GM21423 (cell line): ENCODE data around the gene C10orf95.

Experiments used
- ATAC-seq: cut with Tn5 transposase; IDR thresholded peaks from one replicate; pipeline ENCODE4 v1.9.1; 2021; ENCODE audit warnings: mild to moderate bottlenecking, moderate library complexity; ENCODE audit not compliant: unreplicated experiment

Gene C10orf95

DNA sequence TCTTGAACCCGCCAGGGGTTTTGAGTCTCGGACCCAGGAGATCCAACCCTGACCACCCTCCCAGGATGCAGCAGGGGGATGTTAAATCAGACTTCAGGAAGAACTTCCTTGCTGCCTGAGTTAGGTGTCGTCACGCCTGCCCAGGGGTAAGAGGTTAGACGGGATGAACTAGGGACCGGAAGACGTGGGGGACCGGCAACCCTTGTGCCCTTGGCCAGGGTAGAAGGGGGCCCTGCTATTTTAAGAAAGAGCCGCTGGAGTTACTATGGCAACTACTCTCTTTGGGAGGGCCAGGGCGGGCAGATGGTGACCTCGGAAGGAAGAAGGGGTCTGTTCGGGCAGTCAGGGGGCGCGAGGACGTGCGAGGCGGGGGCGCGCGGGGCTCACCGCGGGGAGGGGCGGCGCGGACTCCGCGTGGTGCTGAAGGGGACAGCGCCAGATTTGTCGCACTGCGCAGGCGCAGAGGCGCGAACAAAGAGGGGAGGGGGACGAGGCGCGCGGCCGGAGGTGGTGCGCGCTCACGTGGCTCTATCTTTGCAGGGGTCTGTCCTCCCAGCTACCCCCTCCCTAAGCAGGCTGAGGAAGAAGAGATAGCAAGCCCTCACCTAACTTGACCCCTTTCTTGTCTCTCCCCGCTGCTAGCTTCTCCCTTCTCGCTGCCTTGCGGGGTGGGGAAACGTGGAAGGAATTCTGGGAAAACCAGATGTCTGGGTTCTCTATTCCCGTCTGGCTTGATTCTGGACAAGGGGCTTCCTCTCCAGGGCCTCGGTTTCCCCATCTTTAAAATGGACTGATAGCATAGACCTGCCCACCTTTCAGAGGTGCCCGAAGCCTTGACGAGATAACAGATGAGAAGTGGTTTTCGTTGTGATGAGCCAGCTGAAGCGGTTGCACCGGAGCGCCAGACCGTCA is 31.8 kb downstream of the C10orf95 start:
- no peak for ATAC-seq

DNA sequence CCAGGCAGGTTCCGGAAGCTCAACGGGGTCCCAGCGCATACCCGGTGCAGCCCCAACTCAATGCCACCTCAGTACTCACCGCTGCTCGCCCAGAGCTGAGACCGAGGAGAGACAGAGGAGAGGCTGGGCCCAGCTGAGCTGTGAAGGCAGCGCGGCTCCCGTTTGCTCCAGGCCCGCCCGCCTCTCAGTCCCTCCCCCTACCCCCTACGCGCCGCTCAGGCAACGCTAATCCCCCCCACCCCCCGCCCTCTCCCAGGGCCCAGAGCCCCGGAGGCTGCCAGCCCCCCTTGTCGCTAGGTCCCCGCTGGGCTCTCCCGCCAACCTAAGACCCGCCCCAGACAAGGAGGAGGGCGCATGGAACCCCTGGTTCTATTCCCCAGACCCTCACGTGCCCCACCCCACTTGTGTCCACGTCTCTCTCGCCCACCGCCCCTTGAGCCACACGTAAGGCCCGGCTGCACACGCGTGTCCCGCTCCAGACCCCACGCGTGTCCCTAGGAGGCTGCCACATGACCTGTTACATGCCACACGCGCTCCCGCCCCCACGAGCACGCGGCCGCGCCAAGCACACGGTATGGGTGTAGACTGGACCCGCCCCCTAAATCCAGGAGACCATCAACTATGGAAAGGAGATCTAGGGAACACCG is 32.6 kb downstream of the C10orf95 start, which contains the start of gene PSD:
PSD (minus strand) TSS at position 164 of the 647 bp plus-strand sequence. CDS start 1,747 bp downstream, outside the sequence.
- no peak for ATAC-seq

DNA sequence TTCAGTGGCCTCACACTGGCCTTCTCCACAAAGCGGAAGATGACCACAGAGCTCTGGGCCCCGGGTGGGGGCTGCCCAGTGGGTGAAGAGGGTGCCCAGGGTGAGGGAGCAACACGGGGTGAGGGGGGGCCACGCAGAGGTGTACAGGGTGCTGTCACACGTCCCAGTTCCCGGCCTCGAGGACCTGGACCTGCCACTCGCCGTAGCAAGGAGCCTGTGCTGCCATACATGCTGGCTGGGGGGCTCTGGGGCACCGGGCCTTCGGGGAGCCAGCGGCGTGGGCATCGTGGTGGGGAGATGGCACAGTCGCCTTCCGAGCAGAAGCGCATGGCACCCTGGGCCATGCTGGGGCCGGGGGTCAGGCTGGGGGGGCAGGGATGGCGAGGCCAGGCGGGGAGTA is 34.6 kb downstream of the C10orf95 start:
- ATAC-seq: no peak

DNA sequence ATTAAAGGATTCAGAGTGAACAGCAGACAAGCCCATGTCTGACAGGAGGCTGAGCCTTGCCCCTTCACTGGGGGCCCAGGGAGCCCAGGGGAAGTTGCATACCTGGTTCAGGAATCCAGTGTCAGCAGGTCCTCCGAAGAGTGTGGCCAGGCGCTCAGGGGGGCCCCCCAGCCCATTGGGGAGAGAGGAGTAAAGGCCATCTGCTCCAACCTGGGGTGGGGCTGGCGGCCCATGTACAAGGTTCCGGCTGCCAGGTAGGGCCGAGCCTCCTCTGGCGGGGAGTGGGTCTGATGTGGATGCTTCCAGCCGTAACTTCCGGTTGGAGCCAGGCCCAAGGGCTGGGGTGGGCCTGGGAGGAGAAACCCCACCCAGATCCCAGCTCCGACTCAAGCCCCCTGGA is 35.1 kb downstream of the C10orf95 start:
- ATAC-seq: no peak

DNA sequence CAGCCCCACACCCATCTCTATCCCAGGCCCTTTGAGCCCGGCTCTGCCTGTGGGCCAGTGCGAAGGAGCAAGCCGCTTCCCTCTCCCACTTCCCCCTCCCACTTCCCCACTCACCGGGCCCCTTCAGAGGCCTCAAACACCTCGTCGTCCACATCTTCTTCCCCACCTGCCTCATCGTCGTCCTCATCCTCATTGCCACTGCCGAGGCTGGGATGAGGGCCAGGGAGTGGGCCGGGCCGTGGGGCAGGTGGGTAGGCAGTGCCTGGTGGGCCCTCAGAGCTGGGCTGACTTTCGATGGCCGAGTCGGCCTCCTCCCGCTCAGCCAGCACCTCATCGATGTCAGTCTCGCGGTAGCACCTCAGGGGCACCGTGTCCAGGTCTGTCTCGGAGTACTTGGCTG is 36.6 kb downstream of the C10orf95 start:
- ATAC-seq: no peak

DNA sequence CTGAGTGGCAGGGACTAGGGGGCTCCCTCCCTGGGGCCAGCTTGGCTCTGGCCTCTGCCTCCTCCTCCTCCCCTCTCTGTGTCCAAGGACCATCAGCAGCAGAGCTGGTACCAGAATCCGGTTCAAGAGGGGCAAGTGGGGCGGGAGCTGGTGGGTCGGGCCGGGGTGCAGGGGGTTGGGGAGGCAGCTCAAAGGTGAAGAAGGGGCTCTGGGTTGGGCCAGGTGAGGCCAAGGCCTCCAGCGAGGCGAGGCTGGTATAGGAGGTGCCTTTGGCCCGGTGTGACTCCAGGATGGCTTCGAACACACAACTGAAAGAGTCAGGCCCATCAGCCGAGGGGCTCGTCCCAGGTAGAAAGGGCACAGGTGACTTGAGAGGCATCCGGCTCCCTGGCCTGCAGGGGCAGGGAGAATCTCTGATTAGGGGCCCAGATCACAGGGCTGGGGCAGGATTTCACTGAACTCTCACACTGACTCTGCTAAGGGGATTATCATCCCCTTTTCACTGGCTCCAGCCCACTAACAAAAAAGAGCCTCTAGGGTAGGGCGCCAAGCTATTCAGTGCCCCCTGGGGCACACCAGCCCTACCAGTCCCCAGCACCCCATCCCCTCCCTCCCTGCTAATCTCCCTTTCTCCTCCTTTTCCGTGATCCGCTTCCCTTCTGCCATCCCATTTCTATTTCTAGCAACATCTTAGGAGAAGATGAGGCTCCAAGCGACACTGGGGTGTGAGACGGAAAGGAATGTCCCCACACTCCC is 37.4 kb downstream of the C10orf95 start:
- ATAC-seq: no peak

DNA sequence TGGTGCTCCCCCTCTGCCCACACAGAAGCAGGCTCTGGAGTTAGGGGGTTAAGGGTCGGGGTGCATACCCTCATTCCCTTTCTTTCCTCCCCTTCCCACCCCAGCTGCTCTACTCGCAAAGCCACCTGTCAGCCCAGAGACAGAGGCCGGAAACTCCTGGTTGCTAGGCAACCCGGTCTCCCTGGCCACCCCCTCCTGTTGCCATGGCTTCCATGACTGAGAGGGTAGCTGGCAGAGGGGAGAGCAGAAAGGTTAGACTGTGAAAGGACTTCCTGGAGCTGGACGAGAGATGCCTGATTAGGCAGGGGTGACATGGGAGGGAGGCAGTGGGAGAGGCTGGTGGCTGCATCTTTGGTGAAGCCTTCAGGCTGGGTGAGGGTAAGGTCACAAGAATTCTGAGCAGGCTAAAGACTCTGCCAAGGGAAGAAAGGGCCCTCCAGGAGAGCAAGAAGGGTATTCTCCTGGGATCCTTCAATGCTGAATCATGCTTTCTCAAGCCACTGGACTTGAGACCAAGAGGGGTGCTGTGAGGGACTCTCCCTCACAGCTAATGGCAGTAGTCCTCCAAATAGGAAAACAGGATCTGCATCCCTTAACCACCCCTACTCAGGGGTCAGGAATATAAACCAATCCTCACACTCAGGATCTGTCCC is 38.2 kb downstream of the C10orf95 start:
- ATAC-seq: no peak

DNA sequence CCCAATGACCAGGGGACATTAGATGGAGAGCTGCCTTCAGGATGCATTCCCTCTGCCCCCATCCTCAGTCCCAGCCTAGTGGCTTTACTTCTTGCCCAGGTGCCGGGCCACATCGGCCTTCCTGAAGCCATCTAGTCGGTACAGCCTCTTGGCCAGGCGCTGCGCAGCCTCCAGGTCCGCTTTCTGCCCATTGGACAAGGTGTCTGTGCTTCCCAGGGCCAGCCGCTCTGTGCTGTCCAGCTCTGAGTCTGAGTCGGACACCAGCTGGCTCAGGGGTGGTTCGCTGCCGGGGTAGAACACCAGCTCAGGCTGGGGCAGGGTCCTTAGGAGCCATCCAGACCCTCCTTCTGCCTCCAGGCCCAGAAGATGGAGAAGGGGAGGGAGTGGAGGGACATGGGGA is 39.0 kb downstream of the C10orf95 start:
- no peak for ATAC-seq

DNA sequence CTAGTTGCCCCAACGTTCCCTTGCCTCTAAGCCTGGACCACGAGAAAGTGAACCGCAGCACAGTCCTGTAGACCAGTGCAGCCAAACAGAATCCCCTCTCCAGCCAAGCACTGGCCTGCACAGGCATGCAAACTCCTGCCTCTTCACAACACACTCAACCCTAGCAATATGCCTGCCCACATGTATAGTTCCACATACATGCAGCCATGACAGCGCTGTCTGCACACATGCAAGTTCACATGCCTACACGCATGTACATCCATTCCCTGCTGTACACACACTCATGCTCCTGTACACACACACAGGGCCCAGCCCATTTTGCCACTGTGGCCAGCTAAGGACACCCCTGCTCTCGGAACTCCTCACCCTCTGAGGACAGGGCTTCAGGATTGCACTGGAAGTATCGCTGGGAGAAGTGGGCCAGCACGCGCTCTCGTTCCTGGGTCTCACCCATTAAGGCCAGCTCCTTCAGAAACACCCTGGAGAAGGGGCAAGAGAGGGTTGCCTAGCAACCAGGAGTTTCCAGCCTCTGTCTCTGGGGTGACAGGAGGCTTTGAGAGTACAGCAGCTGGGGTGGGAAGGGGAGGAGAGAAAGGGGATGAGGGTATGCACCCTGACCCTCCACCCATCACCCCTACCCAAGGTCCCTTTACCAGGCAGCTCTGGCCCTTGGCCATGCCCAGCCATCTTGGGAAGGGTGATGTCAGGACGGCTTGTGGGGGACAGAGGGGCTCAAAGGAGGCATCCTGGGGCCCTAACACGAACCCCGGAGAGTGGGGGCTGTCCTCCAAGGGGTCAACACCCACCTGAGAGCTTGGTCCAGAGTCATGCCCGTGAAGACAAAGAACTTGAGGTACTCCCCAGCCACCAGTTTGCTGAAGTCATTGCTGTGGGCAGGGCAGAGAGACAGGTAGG is 39.7 kb downstream of the C10orf95 start:
- no peak for ATAC-seq

DNA sequence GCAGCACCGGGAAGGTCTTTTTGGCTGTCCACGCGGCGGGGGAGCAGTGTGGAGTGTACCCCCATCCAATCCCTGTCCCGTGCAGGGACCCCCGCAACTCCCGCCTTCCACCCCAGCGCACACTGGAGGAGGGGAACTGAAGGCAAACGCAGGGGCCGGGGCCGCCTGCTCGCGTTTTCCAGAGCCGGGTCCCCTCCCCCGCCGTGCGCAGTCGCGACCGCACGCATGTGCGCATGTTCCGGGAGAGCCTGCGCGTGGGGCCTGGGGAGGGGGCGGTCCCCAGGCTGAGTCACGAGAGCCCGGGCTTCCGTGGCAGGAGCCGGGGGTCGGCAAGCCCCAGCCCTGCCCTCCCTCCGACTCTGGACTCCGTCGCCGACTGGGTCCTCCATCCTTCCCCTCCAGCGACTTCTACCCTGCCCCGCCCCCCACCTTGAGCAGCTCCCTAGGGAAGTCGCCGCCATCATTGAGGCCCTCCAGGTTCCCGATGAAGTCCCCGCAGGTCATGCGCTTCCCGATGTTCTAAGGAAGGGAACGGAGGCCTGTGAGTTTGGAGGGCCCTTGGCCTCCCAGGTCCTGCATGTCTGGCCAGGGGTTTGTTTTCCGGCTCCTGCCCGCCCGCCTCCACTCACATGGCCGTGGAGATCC is 40.8 kb downstream of the C10orf95 start:
- ATAC-seq: no peak

DNA sequence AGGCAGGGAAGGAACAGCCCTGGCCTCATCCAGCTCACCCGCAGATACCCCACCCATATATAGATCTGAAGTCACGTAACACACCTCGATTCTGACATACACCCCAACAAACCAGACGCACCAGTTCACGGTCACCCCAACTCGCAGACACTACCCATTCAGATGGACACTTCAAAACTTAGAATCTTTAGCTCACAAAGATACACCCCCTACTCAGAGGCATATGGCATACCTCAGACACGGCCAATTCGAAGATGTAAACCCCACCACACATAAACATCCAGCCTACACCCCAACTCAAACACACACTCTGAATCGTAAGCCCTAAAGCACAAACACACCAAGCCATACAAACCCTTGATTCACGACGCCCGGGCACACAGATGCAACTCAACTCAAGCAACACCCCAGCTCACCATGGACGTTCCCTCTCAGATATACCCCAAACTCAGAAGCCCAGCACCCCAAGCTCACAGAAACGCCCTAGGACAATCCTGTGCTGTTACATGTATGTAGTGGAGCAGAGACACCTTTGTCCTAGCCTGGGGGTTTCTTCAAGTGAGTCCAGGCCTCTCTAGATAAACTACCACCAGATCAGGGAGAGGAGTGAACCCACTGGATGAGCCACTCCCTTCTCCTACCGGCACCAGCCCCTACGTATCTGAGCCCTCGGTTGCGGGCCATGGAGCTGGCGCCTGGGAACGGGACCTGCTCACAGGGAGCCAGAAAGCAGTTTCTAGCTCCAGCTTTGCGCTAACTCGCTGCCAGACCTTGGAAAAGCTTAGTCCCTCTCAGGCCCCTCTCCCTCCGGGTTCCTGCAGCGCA is 41.5 kb downstream of the C10orf95 start:
- no peak for ATAC-seq

DNA sequence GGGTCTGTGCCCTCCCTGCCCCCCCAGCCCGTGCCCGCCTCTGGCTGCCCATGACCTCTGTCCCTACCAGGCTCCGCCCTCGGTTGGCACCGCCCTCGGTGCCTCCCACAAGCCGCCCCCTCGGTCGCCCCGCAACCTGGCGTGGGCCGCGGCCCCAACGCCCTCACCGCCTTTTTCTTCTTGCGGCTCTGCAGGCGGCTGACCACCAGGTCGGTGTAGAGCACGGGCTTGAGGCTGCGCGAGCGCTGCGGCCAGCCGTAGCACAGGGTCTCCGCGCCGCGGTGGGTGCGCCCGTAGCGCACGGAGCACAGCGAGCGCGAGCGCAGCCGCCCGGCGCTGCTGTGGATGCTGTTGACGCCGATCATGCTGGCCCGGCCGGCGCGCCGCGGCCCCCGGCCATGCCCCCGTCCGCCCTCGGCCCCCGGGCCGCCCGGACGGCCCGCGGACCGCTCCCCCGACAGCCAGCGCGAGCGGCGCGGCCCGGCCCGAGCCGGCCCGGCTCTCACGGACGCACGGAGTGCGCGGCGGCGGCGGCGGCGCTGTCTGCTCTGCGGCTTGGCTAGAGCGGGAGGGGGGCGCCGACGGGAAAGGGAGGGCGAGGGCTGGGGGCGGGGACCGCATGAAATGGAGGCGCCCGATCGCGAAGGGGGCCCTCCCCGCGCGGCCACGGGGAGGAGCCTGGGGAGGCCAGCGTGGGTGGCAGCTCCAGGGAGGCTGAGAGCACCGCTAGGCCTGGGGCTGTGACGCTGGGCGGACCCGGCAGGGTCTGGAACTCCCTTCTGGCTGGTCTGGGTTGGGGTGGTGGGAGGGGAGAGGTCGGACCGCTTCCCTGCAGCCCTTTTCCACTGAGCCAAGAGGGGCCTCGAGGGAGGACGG is 42.4 kb downstream of the C10orf95 start:
- ATAC-seq: no peak

DNA sequence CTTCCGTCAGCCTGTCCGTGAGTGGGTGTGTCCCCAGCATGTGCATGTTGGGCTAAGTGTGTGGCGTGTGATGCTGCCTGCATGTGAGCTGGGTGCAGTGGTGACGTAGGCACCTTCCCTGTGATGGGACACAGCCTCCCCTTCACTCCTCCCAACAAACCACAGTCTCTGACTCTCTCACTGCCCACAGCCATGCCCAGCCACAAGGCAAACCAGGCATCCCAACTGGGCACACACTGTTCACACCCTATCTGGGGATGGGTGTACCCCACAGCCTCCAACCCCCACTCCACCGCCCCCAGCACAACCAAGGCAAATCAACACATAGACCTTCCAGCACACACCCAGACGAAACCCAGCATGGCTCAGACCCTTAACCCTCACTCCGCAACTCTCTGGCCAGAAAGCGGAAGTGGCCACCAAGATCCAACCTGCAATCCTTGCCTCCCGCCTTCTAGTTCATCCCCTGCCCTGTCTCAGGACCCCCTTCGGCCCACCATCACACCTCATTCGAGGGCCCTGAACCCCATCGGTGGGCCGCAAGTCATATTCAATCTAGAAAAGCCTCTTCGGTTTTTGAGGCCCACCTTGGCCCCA is 43.1 kb downstream of the C10orf95 start:
- ATAC-seq: no peak

DNA sequence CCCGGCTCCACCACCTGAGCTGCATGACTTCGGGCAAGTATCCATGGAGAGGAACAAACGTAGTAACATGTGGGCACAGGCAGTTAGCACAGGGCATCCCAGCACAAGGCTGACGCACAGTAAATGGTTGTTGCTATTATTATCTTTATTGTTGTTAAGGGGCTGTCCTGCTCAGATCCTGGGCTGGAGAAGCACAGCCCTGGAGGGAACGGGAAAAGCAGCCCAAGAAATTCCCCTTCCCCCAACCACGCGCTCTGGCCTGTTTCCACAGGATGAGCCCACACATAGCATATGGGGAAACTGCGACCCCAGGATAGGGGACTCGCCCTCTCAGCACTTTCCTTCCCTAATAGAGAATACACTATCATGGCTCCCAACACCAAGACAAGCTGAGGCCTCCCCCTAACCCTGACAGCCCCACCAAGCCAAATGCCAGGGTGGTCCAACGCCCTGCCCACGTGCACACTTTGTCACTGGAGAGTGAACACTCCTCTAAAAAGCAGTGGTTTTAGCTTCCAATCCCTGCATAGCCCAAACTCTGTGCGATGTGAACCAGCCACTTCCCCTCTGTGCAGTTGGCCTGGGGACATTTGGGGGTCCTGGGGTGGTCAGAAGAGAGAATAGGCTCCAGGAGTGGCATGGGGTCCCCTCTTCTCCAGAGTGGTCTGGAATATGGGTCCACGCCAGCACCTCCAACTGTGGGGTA is 43.8 kb downstream of the C10orf95 start:
- no peak for ATAC-seq

DNA sequence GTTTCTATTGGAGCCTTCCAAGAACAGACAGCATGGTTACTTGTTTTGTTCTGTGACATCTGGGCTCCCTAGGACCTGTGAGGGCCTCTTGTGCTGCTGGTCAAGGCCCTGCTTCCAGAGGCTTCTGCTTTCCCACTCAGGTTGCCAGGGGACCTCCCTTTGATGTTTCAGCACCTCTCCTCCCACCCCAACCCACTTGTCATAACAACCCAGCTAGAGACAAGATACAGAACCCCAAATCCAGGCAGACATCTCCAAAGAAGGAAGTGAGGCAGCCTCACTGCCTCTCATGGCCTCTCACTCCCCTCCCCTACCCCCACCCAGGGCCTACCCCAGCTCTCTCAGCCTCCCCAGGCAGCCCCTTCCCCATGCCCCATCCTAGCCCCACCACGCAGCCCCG is 44.5 kb downstream of the C10orf95 start:
- ATAC-seq: no peak

DNA sequence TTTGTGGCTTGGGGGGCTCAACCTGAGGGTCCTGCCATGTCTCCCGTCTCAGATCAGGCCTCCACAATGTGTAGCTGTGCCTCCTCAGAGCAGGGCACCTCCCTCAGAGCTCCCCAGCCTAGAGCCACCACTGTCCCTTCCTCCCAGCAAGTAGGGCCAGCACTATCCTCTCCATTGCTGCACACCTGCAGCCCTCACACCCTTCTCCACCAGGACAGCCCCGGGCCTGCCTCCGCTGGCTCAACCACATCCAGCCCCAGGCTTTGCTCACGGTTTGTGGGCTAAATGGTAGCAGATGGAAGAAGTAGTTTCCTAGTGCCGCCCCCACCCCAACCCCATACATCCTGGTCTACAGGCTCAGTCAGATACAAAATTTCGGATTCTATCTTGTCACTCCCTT is 45.7 kb downstream of the C10orf95 start:
- ATAC-seq: no peak
